ENCODE data around the gene CCDC172.
"Not testable (repeated sequence)": the region's sequence is repeated elsewhere in the genome, so short reads cannot be mapped to it uniquely, and the experiment has no call there.

Gene CCDC172

GRCh38 chr10:116336866-116337265, 12.6 kb downstream of the CCDC172 start:
- no peak for DNase-seq (ENCODE audit: low spot score)

GRCh38 chr10:116352125-116352524, 27.9 kb downstream of the CCDC172 start:
- no peak for DNase-seq (ENCODE audit: low spot score)

- DNase-seq (ENCODE audit: low spot score), result no peak
Measured at GRCh38 chr10:116353817-116354216, 29.6 kb downstream of the CCDC172 start.

GRCh38 chr10:116355341-116355740, 31.1 kb downstream of the CCDC172 start:
- DNase-seq (ENCODE audit: low spot score), result no peak

GRCh38 chr10:116356833-116357232, 32.6 kb downstream of the CCDC172 start:
- no peak for DNase-seq (ENCODE audit: low spot score)

GRCh38 chr10:116364868-116365267, 40.6 kb downstream of the CCDC172 start:
- DNase-seq (ENCODE audit: low spot score), result no peak

GRCh38 chr10:116371737-116372136, 47.5 kb downstream of the CCDC172 start:
- DNase-seq (ENCODE audit: low spot score), result no peak

- DNase-seq (ENCODE audit: low spot score), result no peak
Measured at GRCh38 chr10:116382290-116382689, 58.0 kb downstream of the CCDC172 start.

GRCh38 chr10:116385311-116385710, 61.1 kb downstream of the CCDC172 start:
- DNase-seq (ENCODE audit: low spot score), result no peak

GRCh38 chr10:116385994-116386809, 62.0 kb downstream of the CCDC172 start:
- no peak for DNase-seq (ENCODE audit: low spot score)

GRCh38 chr10:116393246-116393831, 69.1 kb downstream of the CCDC172 start:
- DNase-seq (ENCODE audit: low spot score), result not testable (repeated sequence)

GRCh38 chr10:116395223-116395985, 71.2 kb downstream of the CCDC172 start:
- no peak for DNase-seq (ENCODE audit: low spot score)

GRCh38 chr10:116398224-116398623, 74.0 kb downstream of the CCDC172 start:
- no peak for DNase-seq (ENCODE audit: low spot score)

- no peak for DNase-seq (ENCODE audit: low spot score)
Measured at GRCh38 chr10:116402858-116403257, 78.6 kb downstream of the CCDC172 start.

GRCh38 chr10:116403740-116404250, 79.5 kb downstream of the CCDC172 start:
- no peak for DNase-seq (ENCODE audit: low spot score)

- no peak for DNase-seq (ENCODE audit: low spot score)
Measured at GRCh38 chr10:116408719-116409118, 84.5 kb downstream of the CCDC172 start.

GRCh38 chr10:116410351-116410750, 86.1 kb downstream of the CCDC172 start:
- no peak for DNase-seq (ENCODE audit: low spot score)

GRCh38 chr10:116417821-116418220, 93.6 kb downstream of the CCDC172 start:
- no peak for DNase-seq (ENCODE audit: low spot score)

GRCh38 chr10:116418389-116418788, 94.1 kb downstream of the CCDC172 start:
- no peak for DNase-seq (ENCODE audit: low spot score)

- no peak for DNase-seq (ENCODE audit: low spot score)
Measured at GRCh38 chr10:116421815-116422214, 97.6 kb downstream of the CCDC172 start.

GRCh38 chr10:116427671-116428070, 103.4 kb downstream of the CCDC172 start, which contains the start of gene PNLIPRP3:
Gene PNLIPRP3 (plus strand): TSS chr10:116427847. CDS start chr10:116428013, 166 bp downstream.
- no peak for DNase-seq (ENCODE audit: low spot score)

- DNase-seq (ENCODE audit: low spot score), result no peak
Measured at GRCh38 chr10:116429288-116429977, 105.2 kb downstream of the CCDC172 start.

Measured in hepatic stellate cell (primary cell).